ENCODE measurements around the gene MCU.
"Not testable (repeated sequence)": the region's sequence is repeated elsewhere in the genome, so short reads cannot be mapped to it uniquely, and the experiment has no call there.

Gene MCU

GRCh38 chr10:72732521-72732920, 40.6 kb downstream of the MCU start:
- DNase-seq: no peak

GRCh38 chr10:72733989-72734388, 42.0 kb downstream of the MCU start:
- no peak for DNase-seq

- no peak for DNase-seq
Measured at GRCh38 chr10:72735288-72735936, 43.5 kb downstream of the MCU start.

- no peak for DNase-seq
Measured at GRCh38 chr10:72736176-72736827, 44.4 kb downstream of the MCU start.

- DNase-seq: no peak
Measured at GRCh38 chr10:72736828-72737220, 44.9 kb downstream of the MCU start.

GRCh38 chr10:72737357-72737756, 45.4 kb downstream of the MCU start:
- DNase-seq: not testable (repeated sequence)

GRCh38 chr10:72738486-72738885, 46.5 kb downstream of the MCU start:
- no peak for DNase-seq

- DNase-seq: no peak
Measured at GRCh38 chr10:72740528-72740927, 48.6 kb downstream of the MCU start.

GRCh38 chr10:72742092-72742491, 50.1 kb downstream of the MCU start:
- DNase-seq: no peak

- DNase-seq: no peak
Measured at GRCh38 chr10:72742797-72743196, 50.9 kb downstream of the MCU start.

GRCh38 chr10:72744566-72744965, 52.6 kb downstream of the MCU start:
- no peak for DNase-seq

- no peak for DNase-seq
Measured at GRCh38 chr10:72746426-72747363, 54.8 kb downstream of the MCU start.

- DNase-seq: no peak
Measured at GRCh38 chr10:72747521-72747920, 55.6 kb downstream of the MCU start.

GRCh38 chr10:72753760-72754231, 61.9 kb downstream of the MCU start:
- DNase-seq: no peak

- no peak for DNase-seq
Measured at GRCh38 chr10:72754275-72755032, 62.5 kb downstream of the MCU start.

GRCh38 chr10:72756674-72757385, 64.9 kb downstream of the MCU start:
- no peak for DNase-seq

- no peak for DNase-seq
Measured at GRCh38 chr10:72757732-72758131, 65.8 kb downstream of the MCU start.

GRCh38 chr10:72758930-72759329, 67.0 kb downstream of the MCU start:
- not testable (repeated sequence) for DNase-seq

- DNase-seq: no peak
Measured at GRCh38 chr10:72759584-72759983, 67.6 kb downstream of the MCU start.

GRCh38 chr10:72761498-72761897, 69.6 kb downstream of the MCU start:
- no peak for DNase-seq

- no peak for DNase-seq
Measured at GRCh38 chr10:72762042-72762441, 70.1 kb downstream of the MCU start.

GRCh38 chr10:72763201-72763600, 71.3 kb downstream of the MCU start:
- DNase-seq: no peak

Measured in NCI-H526 treated with DMSO at 0.1 percent for 48 hours (cell line).